ENCODE data around the gene CLCA1. TPM values are rescaled to one million over a fixed set of nuclear protein-coding genes. Genes with fewer than 3 reads are reported as not detected.

The CLCA1 gene
- polyA plus RNA-seq, 1 of the 3 experiments (the other 2 are of a cell fraction) = not detected

DNA sequence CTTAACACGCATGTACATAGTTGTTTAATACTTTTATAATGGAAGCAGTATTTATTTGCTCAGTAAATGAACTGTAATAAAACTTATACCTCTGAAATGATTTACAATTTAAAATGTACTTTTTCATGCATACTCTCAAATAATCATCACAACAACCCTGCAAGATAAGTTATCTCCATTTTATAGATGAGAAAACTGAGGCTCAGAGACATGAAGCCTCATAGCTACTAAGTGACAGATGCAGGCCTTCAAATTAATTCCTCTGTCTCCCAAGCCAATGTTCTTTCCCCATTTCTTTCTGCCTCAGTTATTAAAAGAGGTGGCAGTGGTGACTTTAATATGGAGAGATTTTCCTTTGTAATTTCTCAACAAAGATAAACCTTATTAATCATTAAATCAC, 19.6 kb upstream of the CLCA1 start:
- TF ChIP-seq SIN3A (IDR thresholded peaks at IDR 0.05; ENCODE audit: borderline replicate concordance, low read depth, low read length) (no peak), RAD21 (IDR thresholded peaks at IDR 0.05; ENCODE audit: low read length) (no peak), NFIC (IDR thresholded peaks at IDR 0.05; ENCODE audit: borderline replicate concordance) (no peak), POLR2AphosphoS5 (IDR thresholded peaks at IDR 0.05; ENCODE audit: low read depth, low read length) (no peak), TAF1 (IDR thresholded peaks at IDR 0.05; ENCODE audit: borderline replicate concordance, low read depth, low read length) (no peak), MEF2A (IDR thresholded peaks at IDR 0.05; ENCODE audit: borderline replicate concordance, low read depth) (no peak), TEAD4 (IDR thresholded peaks at IDR 0.05; ENCODE audit: borderline replicate concordance, insufficient read depth) (no peak), GATA2 (CRISPR knock-in tag; IDR thresholded peaks at IDR 0.05) (no peak), NRF1 (IDR thresholded peaks at IDR 0.05; ENCODE audit: low read depth, low read length) (no peak), TCF12 (IDR thresholded peaks at IDR 0.05) (no peak), JUND (IDR thresholded peaks at IDR 0.05) (no peak), GABPA (IDR thresholded peaks at IDR 0.05; ENCODE audit: low read depth) (no peak), FOSL2 (IDR thresholded peaks at IDR 0.05; ENCODE audit: borderline replicate concordance, low read depth) (no peak), FOXM1 (IDR thresholded peaks at IDR 0.05; ENCODE audit: low read depth) (no peak), YY1 (IDR thresholded peaks at IDR 0.05; ENCODE audit: low read depth) (no peak), CHD2 (IDR thresholded peaks at IDR 0.05; ENCODE audit: low read length, partially characterized antibody) (no peak)
- TF ChIP-seq, protein P1, sequence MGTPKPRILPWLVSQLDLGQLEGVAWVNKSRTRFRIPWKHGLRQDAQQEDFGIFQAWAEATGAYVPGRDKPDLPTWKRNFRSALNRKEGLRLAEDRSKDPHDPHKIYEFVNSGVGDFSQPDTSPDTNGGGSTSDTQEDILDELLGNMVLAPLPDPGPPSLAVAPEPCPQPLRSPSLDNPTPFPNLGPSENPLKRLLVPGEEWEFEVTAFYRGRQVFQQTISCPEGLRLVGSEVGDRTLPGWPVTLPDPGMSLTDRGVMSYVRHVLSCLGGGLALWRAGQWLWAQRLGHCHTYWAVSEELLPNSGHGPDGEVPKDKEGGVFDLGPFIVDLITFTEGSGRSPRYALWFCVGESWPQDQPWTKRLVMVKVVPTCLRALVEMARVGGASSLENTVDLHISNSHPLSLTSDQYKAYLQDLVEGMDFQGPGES (IDR thresholded peaks at IDR 0.05; ENCODE audit: low read depth, low read length) = no peak
- TF ChIP-seq, protein P2, sequence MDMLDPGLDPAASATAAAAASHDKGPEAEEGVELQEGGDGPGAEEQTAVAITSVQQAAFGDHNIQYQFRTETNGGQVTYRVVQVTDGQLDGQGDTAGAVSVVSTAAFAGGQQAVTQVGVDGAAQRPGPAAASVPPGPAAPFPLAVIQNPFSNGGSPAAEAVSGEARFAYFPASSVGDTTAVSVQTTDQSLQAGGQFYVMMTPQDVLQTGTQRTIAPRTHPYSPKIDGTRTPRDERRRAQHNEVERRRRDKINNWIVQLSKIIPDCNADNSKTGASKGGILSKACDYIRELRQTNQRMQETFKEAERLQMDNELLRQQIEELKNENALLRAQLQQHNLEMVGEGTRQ (IDR thresholded peaks at IDR 0.05; ENCODE audit: borderline replicate concordance, low read depth, low read length) = no peak
- TF ChIP-seq, protein P3, sequence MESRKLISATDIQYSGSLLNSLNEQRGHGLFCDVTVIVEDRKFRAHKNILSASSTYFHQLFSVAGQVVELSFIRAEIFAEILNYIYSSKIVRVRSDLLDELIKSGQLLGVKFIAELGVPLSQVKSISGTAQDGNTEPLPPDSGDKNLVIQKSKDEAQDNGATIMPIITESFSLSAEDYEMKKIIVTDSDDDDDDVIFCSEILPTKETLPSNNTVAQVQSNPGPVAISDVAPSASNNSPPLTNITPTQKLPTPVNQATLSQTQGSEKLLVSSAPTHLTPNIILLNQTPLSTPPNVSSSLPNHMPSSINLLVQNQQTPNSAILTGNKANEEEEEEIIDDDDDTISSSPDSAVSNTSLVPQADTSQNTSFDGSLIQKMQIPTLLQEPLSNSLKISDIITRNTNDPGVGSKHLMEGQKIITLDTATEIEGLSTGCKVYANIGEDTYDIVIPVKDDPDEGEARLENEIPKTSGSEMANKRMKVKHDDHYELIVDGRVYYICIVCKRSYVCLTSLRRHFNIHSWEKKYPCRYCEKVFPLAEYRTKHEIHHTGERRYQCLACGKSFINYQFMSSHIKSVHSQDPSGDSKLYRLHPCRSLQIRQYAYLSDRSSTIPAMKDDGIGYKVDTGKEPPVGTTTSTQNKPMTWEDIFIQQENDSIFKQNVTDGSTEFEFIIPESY (IDR thresholded peaks at IDR 0.05; ENCODE audit: borderline replicate concordance, low read depth) = no peak
- TF ChIP-seq, protein P4, sequence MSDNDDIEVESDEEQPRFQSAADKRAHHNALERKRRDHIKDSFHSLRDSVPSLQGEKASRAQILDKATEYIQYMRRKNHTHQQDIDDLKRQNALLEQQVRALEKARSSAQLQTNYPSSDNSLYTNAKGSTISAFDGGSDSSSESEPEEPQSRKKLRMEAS (IDR thresholded peaks at IDR 0.05; ENCODE audit: low read depth) = no peak
- 26% methylated on average over 1 of the region's 1 CpG for WGBS (ENCODE audit: low lambda C conversion rate)

More for the DNA sequence above, 19.6 kb upstream of the CLCA1 start:
- no peak overlapping the region for H3K4me3 ChIP-seq (ENCODE audit: low read depth in 2 of 2, low read length in 1 of 2)
- H3K36me3 ChIP-seq (replicated peaks in 1 of 2; ENCODE audit: control insufficient read depth in 1 of 2, insufficient read depth in 2 of 2, low read length in 1 of 2) = no peaks in the 10 kb centered on the region
- no peaks in the 10 kb centered on the region for H3K79me2 ChIP-seq (ENCODE audit: insufficient read depth)
- POLR2A ChIA-PET = no interaction called here
- no peak for DNase-seq
- H3K4me1 ChIP-seq (ENCODE audit: control insufficient read depth in 1 of 2, insufficient read depth in 2 of 2, low read depth in 1 of 2, low read length in 1 of 2) = no peaks in the 10 kb centered on the region
- CTCF ChIA-PET = no interaction called here
- no peak overlapping the region for H3K9ac ChIP-seq
- H3K9me2 ChIP-seq = no peaks in the 10 kb centered on the region
- no peak overlapping the region for H3K4me2 ChIP-seq
- H3F3A ChIP-seq (replicated peaks; ENCODE audit: insufficient read depth) = no peaks in the 10 kb centered on the region
- H4K20me1 ChIP-seq (ENCODE audit: insufficient read depth) = no peaks in the 10 kb centered on the region
- no peak overlapping the region for H3K27ac ChIP-seq (ENCODE audit: low read depth in 2 of 2, low read length in 1 of 2)
- no peak overlapping the region for H2AFZ ChIP-seq (ENCODE audit: low read depth)
- H3K27me3 ChIP-seq (ENCODE audit: insufficient read depth) = no peaks in the 10 kb centered on the region
- H3K9me3 ChIP-seq = no peaks in the 10 kb centered on the region

Measured in SK-N-SH (cell line).